K562 (cell line): ENCODE results near the gene GALT. TPM values are rescaled to one million over a fixed set of nuclear protein-coding genes. Genes with fewer than 3 reads are reported as not detected.
A peak's percentile ranks its signal among the peaks of the same experiment; 100 is the strongest.

Experiments used
- ATAC-seq: fragments of 200-7000 bp; cut with Tn5 transposase; 3 replicates; pipeline ENCODE4 v1.9.1; 2020; ENCODE audit warnings: moderate library complexity
- BruUV-seq: library from RNA; stranded (reverse); fragments of 400-500 nt; replicated peaks from 2 replicates; lab custom pipeline; 2021; lab: Mats Ljungman, UMichigan
- CTCF ChIA-PET: fragments of 300-600 bp; formaldehyde crosslinking; extraction: SDS; loops from one replicate; lab custom pipeline; 2021; ENCODE audit warnings: low intra/inter-chr PET ratio; lab: Yijun Ruan, JAX
- POLR2A ChIA-PET: fragments of 300-600, 350-650 bp; sonication (Branson Sonifier 250); formaldehyde crosslinking; extraction: SDS; loops from one replicate; lab custom pipeline; 2021; ENCODE audit warnings: antibody characterized with exemption, inconsistent platforms; lab: Yijun Ruan, JAX
- DNase-seq, 4 experiments: peaks; one replicate each; pipeline versions ENCODE4 v3.0.0 to v3.0.0-alpha.2; 2011 to 2018; ENCODE audit warnings: low spot score in 3 of 4, mixed read lengths in 3 of 4; ENCODE audit errors: extremely low read depth in 1 of 4
- FAIRE-seq: peaks from 2 replicates; lab custom pipeline; 2011; peaks lifted over from hg19 to GRCh38; lab: Jason Lieb, UNC
- H2AFZ ChIP-seq: 2 replicates; pipeline ENCODE4 v1.6.0; 2011; ENCODE audit warnings: low read depth, low read length, control low read depth, inconsistent platforms
- H3K27ac ChIP-seq: fragments of 200-600 bp; 3 replicates; pipeline ENCODE4 v1.8.0; 2011; ENCODE audit warnings: low read depth, mild to moderate bottlenecking, control low read depth, inconsistent platforms, low read length, moderate library complexity, mixed read lengths; ENCODE audit errors: extremely low read depth
- H3K27me3 ChIP-seq, 2 experiments: fragments of 300-600 bp in 1 of 2; 2 replicates in 1 of 2; 3 replicates in 1 of 2; pipeline versions ENCODE4 v1.6.0 to v1.8.0; 2011; ENCODE audit warnings: inconsistent platforms in 2 of 2, low read length in 2 of 2, mild to moderate bottlenecking in 1 of 2, mixed read lengths in 1 of 2, moderate library complexity in 1 of 2; ENCODE audit not compliant: control insufficient read depth in 2 of 2, insufficient read depth in 2 of 2
- H3K36me3 ChIP-seq: fragments of 300-600 bp; 3 replicates; pipeline ENCODE4 v1.8.0; 2011; ENCODE audit warnings: mild to moderate bottlenecking, low read length, inconsistent platforms; ENCODE audit not compliant: control insufficient read depth, insufficient read depth
- H3K4me1 ChIP-seq, 2 experiments: fragments of 200-600 bp in 1 of 2; replicated peaks in 1 of 2; 2 replicates in 1 of 2; 3 replicates in 1 of 2; pipeline versions ENCODE4 v1.5.1 to v1.8.0; 2011; ENCODE audit warnings: inconsistent platforms in 2 of 2, low read length in 2 of 2, mild to moderate bottlenecking in 1 of 2, mixed read lengths in 1 of 2, moderate library complexity in 1 of 2; ENCODE audit not compliant: control insufficient read depth in 2 of 2, insufficient read depth in 2 of 2
- H3K4me2 ChIP-seq: 2 replicates; pipeline ENCODE4 v1.6.1; 2011; ENCODE audit warnings: low read length, control low read depth, inconsistent platforms, mixed read lengths; ENCODE audit not compliant: insufficient read depth
- H3K4me3 ChIP-seq: fragments of 200-600 bp; sonication (generic), shearing (Covaris generic); 2 replicates; pipeline ENCODE4 v1.5.1; 2016; ENCODE audit warnings: control low read depth, inconsistent platforms
- H3K79me2 ChIP-seq: fragments of 200-600 bp; 3 replicates; pipeline ENCODE4 v1.8.0; 2011; ENCODE audit warnings: low read length, inconsistent platforms; ENCODE audit not compliant: control insufficient read depth, insufficient read depth
- H3K9ac ChIP-seq, 2 experiments: 2 replicates each; pipeline versions ENCODE4 v1.6.0 to v1.6.1; 2011; ENCODE audit warnings: low read depth in 2 of 2, low read length in 2 of 2, control low read depth in 1 of 2, inconsistent platforms in 1 of 2, mild to moderate bottlenecking in 1 of 2, mixed read lengths in 1 of 2; ENCODE audit not compliant: insufficient read depth in 1 of 2
- H3K9me1 ChIP-seq: one replicate; pipeline ENCODE4 v1.6.0; 2011; ENCODE audit warnings: inconsistent platforms, mild to moderate bottlenecking, low read length, moderate library complexity; ENCODE audit not compliant: control insufficient read depth, insufficient read depth
- H3K9me3 ChIP-seq: replicated peaks from 2 replicates; pipeline ENCODE4 v1.5.1; 2011; ENCODE audit warnings: low read depth, low read length, inconsistent platforms; ENCODE audit not compliant: control insufficient read depth, insufficient read depth
- H4K20me1 ChIP-seq: replicated peaks from 2 replicates; pipeline ENCODE4 v1.6.1; 2011; ENCODE audit warnings: low read length, inconsistent platforms, mixed read lengths; ENCODE audit not compliant: control insufficient read depth, insufficient read depth
- BMI1 ChIP-seq: fragments of 150-350 bp; IDR thresholded peaks from 2 replicates; pipeline ENCODE4 v1.6.1; 2014; ENCODE audit warnings: low read length
- GATA2 ChIP-seq: sonication (generic); formaldehyde crosslinking; IDR thresholded peaks from 2 replicates; pipeline ENCODE4 v1.4.0; 2020; ENCODE audit warnings: mild to moderate bottlenecking, missing genetic modification reagents
- HDAC8 ChIP-seq: fragments of 450-650 bp; IDR thresholded peaks from 2 replicates; pipeline ENCODE4 v1.6.1; 2016; ENCODE audit warnings: mild to moderate bottlenecking, missing genetic modification characterization, moderate library complexity, missing compliant biosample characterization
- KAT2B ChIP-seq: IDR thresholded peaks from one replicate; pipeline ENCODE4 v1.6.1; 2012; ENCODE audit warnings: low read depth, mild to moderate bottlenecking, control low read depth, inconsistent platforms, low read length, moderate library complexity
- NR2F6 ChIP-seq: fragments of 450-650 bp; formaldehyde crosslinking; IDR thresholded peaks from 2 replicates; pipeline ENCODE4 v1.4.0; 2020; ENCODE audit warnings: mild to moderate bottlenecking
- NRF1 ChIP-seq, 2 experiments: fragments of 450-650 bp; IDR thresholded peaks in 1 of 2; conservative IDR thresholded peaks in 1 of 2; 2 replicates each; pipeline ENCODE4 v1.6.1; 2014; ENCODE audit warnings: mild to moderate bottlenecking in 2 of 2
- PHF20 ChIP-seq: fragments of 450-650 bp; IDR thresholded peaks from 2 replicates; pipeline ENCODE4 v1.6.1; 2018; ENCODE audit not compliant: partially characterized antibody
- PYGO2 ChIP-seq: fragments of 450-650 bp; IDR thresholded peaks from 2 replicates; pipeline ENCODE4 v1.6.1; 2016; ENCODE audit warnings: mild to moderate bottlenecking, missing genetic modification characterization, moderate library complexity, missing compliant biosample characterization
- RAD21 ChIP-seq, 2 experiments: fragments of 250-450 bp in 1 of 2; fragments of 450-650 bp in 1 of 2; sonication (Bioruptor Pico) in 1 of 2; formaldehyde crosslinking in 1 of 2; IDR thresholded peaks in 1 of 2; conservative IDR thresholded peaks in 1 of 2; 2 replicates each; pipeline versions ENCODE4 v1.4.0 to v1.8.0; 2020 to 2022; ENCODE audit warnings: mild to moderate bottlenecking in 2 of 2, moderate library complexity in 1 of 2
- RB1 ChIP-seq: fragments of 450-650 bp; IDR thresholded peaks from 2 replicates; pipeline ENCODE4 v1.6.1; 2017; ENCODE audit warnings: low read depth, mild to moderate bottlenecking
- RBM34 ChIP-seq: fragments of 200-400 bp; formaldehyde crosslinking; IDR thresholded peaks from 2 replicates; pipeline ENCODE4 v1.6.1; 2018; ENCODE audit warnings: low read length, borderline replicate concordance; ENCODE audit not compliant: insufficient read depth
- SMC3 ChIP-seq: conservative IDR thresholded peaks from 2 replicates; pipeline ENCODE4 v1.6.1; 2011; ENCODE audit warnings: low read depth, low read length, improper control_type of control experiment; ENCODE audit not compliant: insufficient read depth
- XRCC5 ChIP-seq: fragments of 200-400 bp; formaldehyde crosslinking; IDR thresholded peaks from 2 replicates; pipeline ENCODE4 v1.6.1; 2017; ENCODE audit warnings: low read depth, mild to moderate bottlenecking, low read length
- ZNF384 ChIP-seq: IDR thresholded peaks from 2 replicates; pipeline ENCODE4 v1.6.1; 2012; ENCODE audit warnings: low read depth, low read length, improper control_type of control experiment
- WGBS: fragments of 100-300 bp; shearing (Covaris generic); methylation state at CpG from one replicate; pipeline ENCODE4 v1.1.6; 2016; ENCODE audit warnings: low coverage, mixed read lengths; ENCODE audit not compliant: insufficient coverage; ENCODE audit errors: missing lambda C conversion rate; 5-methylcytosine and 5-hydroxymethylcytosine counted together
- in situ Hi-C: fragments of 300-500 bp; cut with MboI; formaldehyde crosslinking; loops from 4 replicates; pipeline ENCODE4 v1.15.0; 2018; ENCODE audit warnings: inconsistent platforms, mixed read lengths
- intact Hi-C: fragments of 100-400 bp; cut with micrococcal nuclease; formaldehyde crosslinking; loops from 2 replicates; pipeline ENCODE4 v1.14.2; 2022
- polyA plus RNA-seq, 8 experiments: library from polyadenylated mRNA; depleted of rRNA in 4 of 8; stranded (reverse) in 5 of 8; unstranded in 3 of 8; fragments of >200 nt; fragmentation: Nextera tagmentation in 2 of 8; fragmentation: Illumina TruSeq in 1 of 8; extraction: Ambion mirVana in 2 of 8; extraction: Trizol in 1 of 8; gene quantifications; 2 replicates each; pipeline versions ENCODE4 v1.2.1 to v1.2.3, GENCODE V29; 2011 to 2014; ENCODE audit warnings: inconsistent platforms in 1 of 8, missing spikeins in 1 of 8
- total RNA-seq, 7 experiments: library from RNA; depleted of rRNA in 6 of 7; stranded (reverse); fragments of >200 nt in 6 of 7; fragmentation: Illumina TruSeq in 2 of 7; extraction: Trizol in 2 of 7; gene quantifications; 2 replicates each; pipeline versions ENCODE4 v1.2.1 to v1.2.3, GENCODE V29; 2011 to 2021; ENCODE audit warnings: low replicate concordance in 1 of 7
- TF ChIP-seq, protein P1 (sequence below): IDR thresholded peaks from 2 replicates; pipeline ENCODE4 v1.6.1; 2012; ENCODE audit warnings: low read depth, low read length, improper control_type of control experiment, borderline replicate concordance
- TF ChIP-seq, protein P2 (sequence below): fragments of 450-650 bp; formaldehyde crosslinking; IDR thresholded peaks from 2 replicates; pipeline ENCODE4 v1.4.0; 2020; ENCODE audit warnings: mild to moderate bottlenecking, moderate library complexity
- TF ChIP-seq, protein P3 (sequence below): fragments of 450-650 bp; IDR thresholded peaks from one replicate; pipeline ENCODE4 v1.6.1; 2018; ENCODE audit warnings: mild to moderate bottlenecking, moderate library complexity; ENCODE audit not compliant: partially characterized antibody

Gene GALT
- total and polyA plus RNA-seq, 9 of the 15 experiments (the other 6 are each of a cell fraction or from before 2014, with no cell fraction given) = 7.3 to 29.2 (median 15.6) TPM

DNA sequence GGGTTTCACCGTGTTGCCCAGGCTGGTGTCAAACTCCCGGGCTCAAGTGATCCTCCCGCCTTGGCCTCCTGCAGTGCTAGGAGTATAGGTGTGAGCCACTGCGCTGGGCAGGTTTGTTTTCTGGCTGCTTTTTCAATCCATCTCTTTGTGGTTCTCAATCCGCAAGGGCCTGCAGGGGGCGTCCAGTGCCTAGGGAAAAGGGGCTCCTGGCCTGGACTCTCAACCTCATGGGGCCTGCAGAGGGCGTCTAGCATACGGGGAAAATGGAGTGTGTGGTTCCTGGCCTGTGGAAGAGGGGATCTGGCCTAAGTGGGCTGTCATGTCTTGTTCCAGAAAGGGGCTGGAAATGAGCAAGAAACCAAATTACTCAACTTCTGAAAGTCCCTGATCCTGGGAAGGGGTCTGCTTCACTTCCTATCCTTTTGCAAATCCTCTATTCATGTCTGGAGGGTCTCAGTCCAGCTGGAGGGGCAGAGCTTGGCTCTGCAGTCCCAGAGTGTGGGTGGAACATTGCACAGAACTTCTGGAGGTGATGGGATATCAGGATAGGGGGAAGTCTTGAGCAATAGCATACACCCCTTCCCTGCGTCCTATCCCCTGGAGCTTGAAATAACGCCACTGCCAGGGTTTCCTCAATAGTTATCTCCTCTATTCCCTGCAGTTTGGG lies 28.7 kb downstream of the GALT start:
- no TSS peak for BruUV-seq
- H4K20me1 ChIP-seq = no peaks in the 10 kb centered on the region
- FAIRE-seq (peak; percentile 91), ATAC-seq (peak; percentile 100), DNase-seq (peak; percentile 68 to 85 (median 76))
- H3K4me2 ChIP-seq = no peak overlapping the region
- POLR2A ChIA-PET = interaction anchor here (1.1 kb wide), 2 partner anchors 12 to 23 kb away, joined by 3 read pairs; no protein-coding TSS in a partner anchor
- no peaks in the 10 kb centered on the region for H3K27me3 ChIP-seq
- no peak overlapping the region for H3K27ac ChIP-seq
- no peaks in the 10 kb centered on the region for H3K36me3 ChIP-seq
- no peaks in the 10 kb centered on the region for H3K9me3 ChIP-seq
- H3K4me3 ChIP-seq = no peak overlapping the region
- peak overlapping the region; percentile 76 for H2AFZ ChIP-seq
- H3K9ac ChIP-seq = no peak overlapping the region; a peak in 1 of 4 replicates
- WGBS = 26% methylated on average over 8 of the region's 10 CpGs
- peaks cover 0 to 4% of the 10 kb centered on the region in 2 experiments; a peak in 1 of 5 replicates for H3K4me1 ChIP-seq
- CTCF ChIA-PET = interaction anchor here (0.6 to 3.1 kb wide), 2 partner anchors 27 to 1240 kb away, joined by 6 to 20 read pairs; no protein-coding TSS in a partner anchor
- H3K79me2 ChIP-seq = no peaks in the 10 kb centered on the region
- in situ Hi-C loops = no loop called here
- intact Hi-C loops = loop anchor here (1.0 kb wide), 1 partner anchor 27 kb away; no protein-coding TSS in a partner anchor
- no peaks in the 10 kb centered on the region for H3K9me1 ChIP-seq
- TF ChIP-seq, protein P1, sequence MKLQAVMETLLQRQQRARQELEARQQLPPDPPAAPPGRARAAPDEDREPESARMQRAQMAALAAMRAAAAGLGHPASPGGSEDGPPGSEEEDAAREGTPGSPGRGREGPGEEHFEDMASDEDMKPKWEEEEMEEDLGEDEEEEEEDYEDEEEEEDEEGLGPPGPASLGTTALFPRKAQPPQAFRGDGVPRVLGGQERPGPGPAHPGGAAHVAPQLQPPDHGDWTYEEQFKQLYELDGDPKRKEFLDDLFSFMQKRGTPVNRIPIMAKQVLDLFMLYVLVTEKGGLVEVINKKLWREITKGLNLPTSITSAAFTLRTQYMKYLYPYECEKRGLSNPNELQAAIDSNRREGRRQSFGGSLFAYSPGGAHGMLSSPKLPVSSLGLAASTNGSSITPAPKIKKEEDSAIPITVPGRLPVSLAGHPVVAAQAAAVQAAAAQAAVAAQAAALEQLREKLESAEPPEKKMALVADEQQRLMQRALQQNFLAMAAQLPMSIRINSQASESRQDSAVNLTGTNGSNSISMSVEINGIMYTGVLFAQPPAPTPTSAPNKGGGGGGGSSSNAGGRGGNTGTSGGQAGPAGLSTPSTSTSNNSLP = no peak
- TF ChIP-seq, protein P2, sequence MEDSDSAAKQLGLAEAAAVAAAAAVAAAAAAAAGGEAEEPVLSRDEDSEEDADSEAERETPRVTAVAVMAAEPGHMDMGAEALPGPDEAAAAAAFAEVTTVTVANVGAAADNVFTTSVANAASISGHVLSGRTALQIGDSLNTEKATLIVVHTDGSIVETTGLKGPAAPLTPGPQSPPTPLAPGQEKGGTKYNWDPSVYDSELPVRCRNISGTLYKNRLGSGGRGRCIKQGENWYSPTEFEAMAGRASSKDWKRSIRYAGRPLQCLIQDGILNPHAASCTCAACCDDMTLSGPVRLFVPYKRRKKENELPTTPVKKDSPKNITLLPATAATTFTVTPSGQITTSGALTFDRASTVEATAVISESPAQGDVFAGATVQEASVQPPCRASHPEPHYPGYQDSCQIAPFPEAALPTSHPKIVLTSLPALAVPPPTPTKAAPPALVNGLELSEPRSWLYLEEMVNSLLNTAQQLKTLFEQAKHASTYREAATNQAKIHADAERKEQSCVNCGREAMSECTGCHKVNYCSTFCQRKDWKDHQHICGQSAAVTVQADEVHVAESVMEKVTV (CRISPR knock-in tag) = 0 out of 2 replicates have a peak, but pooled peaks have one; percentile 20
- TF ChIP-seq KAT2B (peak; percentile 88), HDAC8 (tag) (no peak), ZNF384 (no peak), RBM34 (no peak), RB1 (peak; percentile 72; the same call in 1 of the 2 replicates), PYGO2 (tag) (no peak), SMC3 (peak; percentile 64), NRF1 (conservative IDR thresholded peaks at IDR 0.05 in 1 of 2, IDR thresholded peaks at IDR 0.05 in 1 of 2) (no peak), GATA2 (CRISPR knock-in tag) (no peak), XRCC5 (peak; percentile 91), PHF20 (peak; percentile 23), BMI1 (no peak), RAD21 (CRISPR knock-in tag; conservative IDR thresholded peaks at IDR 0.05 in 1 of 2, IDR thresholded peaks at IDR 0.05 in 1 of 2) (peak; percentile 48 to 76), NR2F6 (CRISPR knock-in tag) (no peak)
- TF ChIP-seq, protein P3, sequence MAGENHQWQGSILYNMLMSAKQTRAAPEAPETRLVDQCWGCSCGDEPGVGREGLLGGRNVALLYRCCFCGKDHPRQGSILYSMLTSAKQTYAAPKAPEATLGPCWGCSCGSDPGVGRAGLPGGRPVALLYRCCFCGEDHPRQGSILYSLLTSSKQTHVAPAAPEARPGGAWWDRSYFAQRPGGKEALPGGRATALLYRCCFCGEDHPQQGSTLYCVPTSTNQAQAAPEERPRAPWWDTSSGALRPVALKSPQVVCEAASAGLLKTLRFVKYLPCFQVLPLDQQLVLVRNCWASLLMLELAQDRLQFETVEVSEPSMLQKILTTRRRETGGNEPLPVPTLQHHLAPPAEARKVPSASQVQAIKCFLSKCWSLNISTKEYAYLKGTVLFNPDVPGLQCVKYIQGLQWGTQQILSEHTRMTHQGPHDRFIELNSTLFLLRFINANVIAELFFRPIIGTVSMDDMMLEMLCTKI = no peak
